Ovary (tissue), 3 donors: ENCODE data around the gene ZNF280D.

Experiments used
- CTCF ChIP-seq, 3 donors: fragments of 450-650 bp in 2 of 3; fragments of 200-600 bp in 1 of 3; IDR thresholded peaks; one replicate each; pipeline versions ENCODE4 v1.5.1 to v1.8.0; 2016 to 2022; ENCODE audit warnings: antibody characterized with exemption in 3 of 3, mild to moderate bottlenecking in 1 of 3
- EP300 ChIP-seq: sonication (generic); formaldehyde crosslinking; IDR thresholded peaks from one replicate; pipeline ENCODE4 v1.6.1; 2017; ENCODE audit warnings: antibody characterized with exemption
- POLR2A ChIP-seq: fragments of 450-650 bp; IDR thresholded peaks from one replicate; pipeline ENCODE4 v1.6.1; 2017; ENCODE audit warnings: antibody characterized with exemption, mild to moderate bottlenecking, moderate library complexity
- donor health status: DM: no; HTN: no; CAD: no.

GRCh38 chr15:56739964-56740640, 6.8 kb upstream of the ZNF280D start:
- no peak for TF ChIP-seq CTCF (IDR thresholded peaks at IDR 0.05)
- no peak for TF ChIP-seq POLR2A
- TF ChIP-seq EP300, result no peak
